ENCODE measurements around the gene GSG1L.

DNA sequence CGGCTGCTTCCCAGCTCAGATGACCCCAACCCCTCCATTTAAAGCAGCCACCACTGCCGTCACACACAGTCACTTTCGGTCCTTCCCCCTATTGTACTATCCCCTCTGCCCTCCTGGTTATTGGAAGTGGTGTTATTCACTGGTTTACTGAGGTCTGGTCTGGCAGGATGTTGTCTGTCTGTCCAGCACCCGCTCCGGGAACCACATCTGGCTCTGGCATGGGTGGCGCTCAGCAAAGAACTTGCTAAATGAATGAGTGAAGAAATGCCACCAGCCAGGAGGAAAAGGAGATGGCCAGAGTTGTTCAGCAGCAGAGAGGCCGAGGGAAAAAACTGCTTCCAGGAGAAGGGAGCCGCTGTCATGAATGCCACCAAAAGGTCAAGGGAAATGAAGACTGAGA, 161.6 kb downstream of the GSG1L start:
- TF ChIP-seq EZH2phosphoT487 (IDR thresholded peaks at IDR 0.05; ENCODE audit: low read depth, severe bottlenecking, unreplicated experiment), result no peak
- TF ChIP-seq CTCF (IDR thresholded peaks at IDR 0.05; ENCODE audit: poor library complexity), result no peak
